HL-60/S4 (cell line): Measurements from ENCODE around the gene RTL1.

Source experiments
- in situ Hi-C: fragments of 300-500 bp; cut with MboI; formaldehyde crosslinking; loops from 2 replicates; pipeline ENCODE4 v1.14.3; 2022; ENCODE audit warnings: low sequenced_read_pairs

Gene RTL1

GRCh38 chr14:100899884-100900771 is 3.4 kb downstream of the RTL1 start:
- in situ Hi-C loops, result loop anchor here (25.0 kb wide), 1 partner anchor 337 kb away; no protein-coding TSS in a partner anchor

GRCh38 chr14:100898935-100899883 is 4.3 kb downstream of the RTL1 start:
- in situ Hi-C loops, result no loop called here

GRCh38 chr14:100898465-100898864 is 5.1 kb downstream of the RTL1 start:
- in situ Hi-C loops, result no loop called here

- in situ Hi-C loops, result no loop called here
Measured at GRCh38 chr14:100896369-100897060, 7.0 kb downstream of the RTL1 start.

GRCh38 chr14:100895411-100895810 is 8.1 kb downstream of the RTL1 start:
- in situ Hi-C loops, result no loop called here

GRCh38 chr14:100894416-100894815 is 9.1 kb downstream of the RTL1 start:
- in situ Hi-C loops, result no loop called here

- in situ Hi-C loops, result no loop called here
Measured at GRCh38 chr14:100893760-100894159, 9.8 kb downstream of the RTL1 start.

GRCh38 chr14:100893228-100893601 is 10.3 kb downstream of the RTL1 start:
- in situ Hi-C loops, result no loop called here

GRCh38 chr14:100892496-100893227 is 10.9 kb downstream of the RTL1 start:
- in situ Hi-C loops, result no loop called here

- in situ Hi-C loops, result no loop called here
Measured at GRCh38 chr14:100891501-100892445, 11.7 kb downstream of the RTL1 start.

- in situ Hi-C loops, result no loop called here
Measured at GRCh38 chr14:100891051-100891450, 12.5 kb downstream of the RTL1 start.

GRCh38 chr14:100890061-100890850 is 13.3 kb downstream of the RTL1 start:
- in situ Hi-C loops, result no loop called here

GRCh38 chr14:100889641-100890040 is 13.9 kb downstream of the RTL1 start:
- in situ Hi-C loops, result no loop called here

GRCh38 chr14:100888789-100889315 is 14.7 kb downstream of the RTL1 start:
- in situ Hi-C loops, result no loop called here

- in situ Hi-C loops, result no loop called here
Measured at GRCh38 chr14:100887728-100888335, 15.7 kb downstream of the RTL1 start.

- in situ Hi-C loops, result no loop called here
Measured at GRCh38 chr14:100885617-100886016, 17.9 kb downstream of the RTL1 start.

- in situ Hi-C loops, result no loop called here
Measured at GRCh38 chr14:100885196-100885595, 18.3 kb downstream of the RTL1 start.

- in situ Hi-C loops, result no loop called here
Measured at GRCh38 chr14:100884456-100884855, 19.1 kb downstream of the RTL1 start.
